Spleen (tissue), 7 donors: ENCODE results near the gene EML3.

Experiments used
- POLR2A ChIP-seq, 3 donors: fragments of 450-650 bp; IDR thresholded peaks; one replicate each; pipeline ENCODE4 v1.5.1; 2017; ENCODE audit warnings: antibody characterized with exemption in 3 of 3, mild to moderate bottlenecking in 1 of 3
- POLR2AphosphoS5 ChIP-seq, 3 donors: sonication (generic); formaldehyde crosslinking; IDR thresholded peaks; one replicate each; pipeline ENCODE4 v1.5.1; 2017; ENCODE audit warnings: antibody characterized with exemption in 3 of 3
- TF ChIP-seq, protein P1 (sequence below), 11 experiments: fragments of 200-600 bp in 7 of 11; fragments of 450-650 bp in 4 of 11; sonication (generic) in 4 of 11; IDR thresholded peaks in 8 of 11; conservative IDR thresholded peaks in 3 of 11; 1 replicate in 7 of 11; 2 replicates in 4 of 11; pipeline versions ENCODE4 v1.4.0 to v1.8.0; 2016 to 2021; ENCODE audit warnings: antibody characterized with exemption in 11 of 11, inconsistent platforms in 4 of 11, mild to moderate bottlenecking in 1 of 11
- donor health status: DM: no; HTN: no; CAD: no; lungs with moderate emphysema.
- donor health status: DM: no; HTN: no; CAD: no.
- donor health status: DM: no; HTN: no; CAD: no.

DNA sequence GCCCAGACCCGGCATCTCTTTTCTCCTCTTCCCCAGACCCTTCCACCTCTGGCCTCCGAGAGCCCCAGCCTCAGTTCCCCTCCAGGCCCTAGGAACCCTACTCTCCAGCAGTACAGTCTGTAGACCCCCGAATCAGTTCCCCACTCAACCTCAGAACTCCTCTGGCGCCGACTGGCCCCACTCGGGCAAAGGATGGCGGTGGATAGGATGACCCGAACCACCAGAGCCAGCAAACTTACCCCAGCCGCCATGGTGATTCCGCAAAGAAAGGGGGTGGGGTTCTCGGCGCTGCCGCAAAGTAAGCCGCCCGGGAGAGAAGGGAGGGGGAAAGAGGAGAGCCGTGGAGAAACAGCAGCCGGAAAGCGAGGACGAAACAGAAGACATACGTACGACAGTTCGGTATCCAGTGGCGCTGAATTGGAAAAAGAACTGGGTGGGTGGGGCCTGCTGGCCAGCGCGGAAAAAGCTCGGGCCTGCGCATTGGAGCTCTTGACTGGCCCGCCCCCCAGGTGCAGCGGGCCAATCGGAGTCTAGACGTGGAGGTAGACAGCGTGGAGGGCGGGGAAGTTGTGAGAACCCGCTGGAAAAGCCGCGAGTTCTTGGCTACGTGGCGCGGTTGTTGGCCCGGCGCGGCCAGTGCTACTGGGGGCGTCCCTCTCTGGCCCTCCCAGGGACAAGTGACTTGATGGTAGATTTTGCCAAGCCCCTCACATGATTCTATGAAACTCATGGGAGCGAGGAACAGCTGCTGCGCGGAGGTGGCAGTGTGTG is 38.8 kb downstream of the EML3 start, which contains the start of gene EEF1G:
- TF ChIP-seq POLR2AphosphoS5 (IDR thresholded peaks at IDR 0.05) (peak; percentile 90 to 94 (median 92)), POLR2A (IDR thresholded peaks at IDR 0.05) (peak in 2 of 3 donors; percentile 35 to 71)
- TF ChIP-seq, protein P1, sequence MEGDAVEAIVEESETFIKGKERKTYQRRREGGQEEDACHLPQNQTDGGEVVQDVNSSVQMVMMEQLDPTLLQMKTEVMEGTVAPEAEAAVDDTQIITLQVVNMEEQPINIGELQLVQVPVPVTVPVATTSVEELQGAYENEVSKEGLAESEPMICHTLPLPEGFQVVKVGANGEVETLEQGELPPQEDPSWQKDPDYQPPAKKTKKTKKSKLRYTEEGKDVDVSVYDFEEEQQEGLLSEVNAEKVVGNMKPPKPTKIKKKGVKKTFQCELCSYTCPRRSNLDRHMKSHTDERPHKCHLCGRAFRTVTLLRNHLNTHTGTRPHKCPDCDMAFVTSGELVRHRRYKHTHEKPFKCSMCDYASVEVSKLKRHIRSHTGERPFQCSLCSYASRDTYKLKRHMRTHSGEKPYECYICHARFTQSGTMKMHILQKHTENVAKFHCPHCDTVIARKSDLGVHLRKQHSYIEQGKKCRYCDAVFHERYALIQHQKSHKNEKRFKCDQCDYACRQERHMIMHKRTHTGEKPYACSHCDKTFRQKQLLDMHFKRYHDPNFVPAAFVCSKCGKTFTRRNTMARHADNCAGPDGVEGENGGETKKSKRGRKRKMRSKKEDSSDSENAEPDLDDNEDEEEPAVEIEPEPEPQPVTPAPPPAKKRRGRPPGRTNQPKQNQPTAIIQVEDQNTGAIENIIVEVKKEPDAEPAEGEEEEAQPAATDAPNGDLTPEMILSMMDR (IDR thresholded peaks at IDR 0.05 in 8 of 11, conservative IDR thresholded peaks at IDR 0.05 in 3 of 11): peak in 5 of 11 experiments; percentile 0 to 36 (median 12)
